A549 treated with ZK216348 at 1 μM for 4 hours (cell line): ENCODE measurements around the gene SMPDL3B. TPM values are rescaled to one million over a fixed set of nuclear protein-coding genes. Genes with fewer than 3 reads are reported as not detected.

Experiments used
- total RNA-seq: library from RNA; stranded (reverse); fragments of 200-300 nt; extraction: Qiagen RNA extraction; gene quantifications from 5 replicates; pipeline ENCODE4 v1.2.3, GENCODE V29; 2022; ENCODE audit warnings: low read depth

Gene SMPDL3B
- 1.1 to 1.5 TPM (median 1.2 TPM) in 5 replicates for total RNA-seq

DNA sequence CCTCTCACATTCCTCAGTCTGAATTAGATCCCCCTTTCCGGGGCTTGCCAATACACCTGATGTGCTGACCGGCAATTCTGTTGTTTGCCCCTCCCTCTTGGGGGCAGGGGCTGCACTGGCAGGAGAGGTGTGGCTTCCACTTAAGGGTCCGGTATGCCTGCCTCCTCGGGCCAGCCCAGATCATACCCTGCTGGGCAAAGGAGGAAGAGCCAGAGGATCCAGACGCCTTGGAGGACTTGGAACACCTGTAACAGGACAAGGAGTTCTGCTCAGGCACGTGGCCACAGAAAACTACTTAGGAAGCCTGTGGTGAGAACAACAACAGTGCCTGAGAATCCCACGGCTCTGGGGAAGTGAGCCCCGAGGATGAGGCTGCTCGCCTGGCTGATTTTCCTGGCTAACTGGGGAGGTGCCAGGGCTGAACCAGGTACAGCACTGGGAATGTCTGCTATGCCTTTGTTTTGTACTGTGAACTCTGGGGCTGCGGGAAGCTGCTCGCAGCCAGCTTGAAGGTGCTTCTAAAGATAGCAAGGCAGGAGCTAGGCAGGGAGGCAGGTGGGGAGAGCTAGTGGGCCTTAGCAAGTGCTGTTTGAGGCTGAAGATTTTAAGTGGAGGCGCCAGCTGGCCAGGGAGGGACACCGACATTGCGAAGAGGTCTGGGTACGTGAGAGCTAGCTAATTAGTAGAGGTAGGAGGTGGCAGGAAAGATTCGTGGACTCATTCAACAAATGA, at the start of gene SMPDL3B:
Gene SMPDL3B (plus strand): TSS at position 183 of the 732 bp plus-strand sequence. CDS start 184 bp downstream, at position 367.

DNA sequence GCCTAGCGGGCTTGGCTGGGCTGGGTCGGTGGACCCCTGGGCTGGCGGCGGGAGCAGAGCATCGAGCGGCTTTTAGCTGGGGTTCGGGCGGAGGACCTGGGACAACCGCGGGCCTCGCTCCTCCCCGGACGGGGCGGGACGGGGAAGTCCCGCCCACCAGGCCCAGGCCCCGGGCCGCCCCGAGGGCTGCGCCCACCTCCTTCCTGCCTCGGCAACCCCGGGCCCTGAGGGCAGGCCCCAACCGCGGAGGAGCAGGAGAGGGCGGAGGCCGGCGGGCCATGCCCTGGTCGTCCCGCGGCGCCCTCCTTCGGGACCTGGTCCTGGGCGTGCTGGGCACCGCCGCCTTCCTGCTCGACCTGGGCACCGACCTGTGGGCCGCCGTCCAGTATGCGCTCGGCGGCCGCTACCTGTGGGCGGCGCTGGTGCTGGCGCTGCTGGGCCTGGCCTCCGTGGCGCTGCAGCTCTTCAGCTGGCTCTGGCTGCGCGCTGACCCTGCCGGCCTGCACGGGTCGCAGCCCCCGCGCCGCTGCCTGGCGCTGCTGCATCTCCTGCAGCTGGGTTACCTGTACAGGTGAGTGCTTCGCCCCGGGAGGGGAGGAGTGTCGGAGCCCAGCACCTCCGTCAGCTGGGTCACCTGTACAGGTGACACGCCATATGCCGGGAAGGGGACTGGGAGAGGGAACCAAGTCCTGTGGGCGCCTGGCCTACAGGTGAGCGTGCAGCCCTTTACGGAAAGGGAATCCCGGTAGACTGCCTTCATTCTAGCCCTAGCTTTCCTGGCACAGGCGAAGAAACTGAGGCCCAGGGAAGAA, 25.2 kb downstream of the SMPDL3B start, which contains the start of gene XKR8:
Gene XKR8 (plus strand): TSS at position 182 of the 812 bp plus-strand sequence. CDS start 97 bp downstream, at position 279.

Other genes with a start within 250 kb of the SMPDL3B start
- gene FAM76A, start 209.0 kb upstream of the SMPDL3B start, total RNA-seq, result 5.4 to 7.8 TPM (median 6.0 TPM) in 5 replicates
- gene STX12, start 161.8 kb upstream of the SMPDL3B start, total RNA-seq, result 6.7 to 11.3 TPM (median 10.0 TPM) in 5 replicates
- gene PPP1R8, start 104.2 kb upstream of the SMPDL3B start, total RNA-seq, result 35.4 to 40.1 TPM (median 36.5 TPM) in 5 replicates
- 0.53 to 1.1 TPM (median 0.74 TPM) in 5 replicates for gene THEMIS2, start 62.5 kb upstream of the SMPDL3B start, total RNA-seq
- 33.4 to 41.6 TPM (median 36.0 TPM) in 5 replicates for gene RPA2, start 20.4 kb upstream of the SMPDL3B start, total RNA-seq
- gene XKR8, start 25.0 kb downstream of the SMPDL3B start, total RNA-seq, result 3.2 to 6.0 TPM (median 5.4 TPM) in 5 replicates
- gene EYA3, start 153.6 kb downstream of the SMPDL3B start, total RNA-seq, result 5.2 to 7.0 TPM (median 6.2 TPM) in 5 replicates
- gene PTAFR, start 241.7 kb downstream of the SMPDL3B start, total RNA-seq, result 0.13 to 0.36 TPM (median 0.20 TPM) in 5 replicates